ENCODE measurements around the gene NOX3. TPM values are rescaled to one million over a fixed set of nuclear protein-coding genes. Genes with fewer than 3 reads are reported as not detected.

NOX3 gene
- total and polyA plus RNA-seq, 2 donors (not counting 3 experiments of a cell fraction or from before 2014, with no cell fraction given): not detected

DNA sequence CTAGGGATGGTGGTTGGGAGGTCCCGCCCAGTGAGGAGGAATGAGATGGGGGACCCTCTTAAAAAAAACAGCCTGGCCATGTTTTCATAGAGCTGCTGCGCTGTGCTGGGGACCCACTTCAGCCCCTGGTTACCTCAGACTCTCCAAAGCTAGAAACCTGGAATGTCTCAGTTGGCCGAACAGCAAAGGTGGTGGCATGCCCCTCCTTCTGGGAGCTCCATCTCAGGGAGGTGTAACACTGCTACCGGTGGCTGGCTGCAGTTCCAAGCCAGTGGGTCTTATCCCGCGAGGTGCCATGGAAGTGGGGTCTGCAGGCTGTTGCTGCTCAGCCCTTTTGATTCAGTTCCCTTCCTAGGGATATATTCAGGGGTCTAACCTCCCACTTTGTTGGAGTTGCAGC, 105.7 kb downstream of the NOX3 start:
- intact Hi-C loops (cut with micrococcal nuclease): no loop called here
- POLR2A ChIA-PET: no interaction called here
- FAIRE-seq: no peak

More for the DNA sequence above, 105.7 kb downstream of the NOX3 start:
- Histone ChIP-seq H4K20me1 (replicated peaks; ENCODE audit: control insufficient read depth, extremely low read depth, insufficient read depth, low read length) (no peaks in the 10 kb centered on the region), H3K4me3 (replicated peaks in 1 of 3; ENCODE audit: insufficient read depth in 1 of 3, low read depth in 1 of 3, low read length in 3 of 3) (no peak overlapping the region), H3K4me1 (ENCODE audit: control insufficient read depth, extremely low read depth, insufficient read depth, low read length) (no peaks in the 10 kb centered on the region), H3K36me3 (ENCODE audit: control insufficient read depth in 2 of 2, extremely low read depth in 1 of 2, insufficient read depth in 2 of 2, low read length in 2 of 2) (no peaks in the 10 kb centered on the region), H3K79me2 (ENCODE audit: control insufficient read depth, insufficient read depth, low read length) (no peaks in the 10 kb centered on the region), H3K27me3 (ENCODE audit: control insufficient read depth in 2 of 2, insufficient read depth in 2 of 2, low read length in 2 of 2) (no peaks in the 10 kb centered on the region), H3K9ac (replicated peaks; ENCODE audit: extremely low read depth, insufficient read depth, low read length) (no peak overlapping the region), H3K9me3 (replicated peaks; ENCODE audit: control insufficient read depth, insufficient read depth, low read length) (no peaks in the 10 kb centered on the region), H3K9me1 (replicated peaks; ENCODE audit: control insufficient read depth, extremely low read depth, insufficient read depth, low read length) (no peaks in the 10 kb centered on the region), H3K27ac (ENCODE audit: insufficient read depth, low read depth, low read length) (no peak overlapping the region), H3K4me2 (ENCODE audit: insufficient read depth, low read length) (no peak overlapping the region), H2AFZ (ENCODE audit: low read depth, low read length) (no peak overlapping the region)
- no peak for DNase-seq (ENCODE audit: low read depth, low spot score)
- no TSS peak for BruUV-seq (replicated peaks)
- CTCF ChIA-PET: interaction anchor here (1.0 to 1.4 kb wide), 2 partner anchors 16 to 179 kb away, joined by 3 to 4 read pairs; no protein-coding TSS in a partner anchor
- TF ChIP-seq EZH2 (IDR thresholded peaks at IDR 0.05; ENCODE audit: borderline replicate concordance, low read depth, low read length, severe bottlenecking) (no peak), JUN (IDR thresholded peaks at IDR 0.05; ENCODE audit: borderline replicate concordance, insufficient read depth, insufficient read length, low read depth) (no peak), GATA2 (IDR thresholded peaks at IDR 0.05; ENCODE audit: insufficient read depth, insufficient read length, low read depth, low read length) (no peak), MYC (IDR thresholded peaks at IDR 0.05; ENCODE audit: low read depth, low read length) (no peak), POLR2AphosphoS5 (IDR thresholded peaks at IDR 0.05; ENCODE audit: insufficient read depth, low read depth, low read length) (no peak), POLR2A (IDR thresholded peaks at IDR 0.05; ENCODE audit: low read depth, low read length) (no peak), FOS (IDR thresholded peaks at IDR 0.05; ENCODE audit: borderline replicate concordance, insufficient read depth, low read length) (no peak)
- TF ChIP-seq, protein P1, sequence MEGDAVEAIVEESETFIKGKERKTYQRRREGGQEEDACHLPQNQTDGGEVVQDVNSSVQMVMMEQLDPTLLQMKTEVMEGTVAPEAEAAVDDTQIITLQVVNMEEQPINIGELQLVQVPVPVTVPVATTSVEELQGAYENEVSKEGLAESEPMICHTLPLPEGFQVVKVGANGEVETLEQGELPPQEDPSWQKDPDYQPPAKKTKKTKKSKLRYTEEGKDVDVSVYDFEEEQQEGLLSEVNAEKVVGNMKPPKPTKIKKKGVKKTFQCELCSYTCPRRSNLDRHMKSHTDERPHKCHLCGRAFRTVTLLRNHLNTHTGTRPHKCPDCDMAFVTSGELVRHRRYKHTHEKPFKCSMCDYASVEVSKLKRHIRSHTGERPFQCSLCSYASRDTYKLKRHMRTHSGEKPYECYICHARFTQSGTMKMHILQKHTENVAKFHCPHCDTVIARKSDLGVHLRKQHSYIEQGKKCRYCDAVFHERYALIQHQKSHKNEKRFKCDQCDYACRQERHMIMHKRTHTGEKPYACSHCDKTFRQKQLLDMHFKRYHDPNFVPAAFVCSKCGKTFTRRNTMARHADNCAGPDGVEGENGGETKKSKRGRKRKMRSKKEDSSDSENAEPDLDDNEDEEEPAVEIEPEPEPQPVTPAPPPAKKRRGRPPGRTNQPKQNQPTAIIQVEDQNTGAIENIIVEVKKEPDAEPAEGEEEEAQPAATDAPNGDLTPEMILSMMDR (IDR thresholded peaks at IDR 0.05; ENCODE audit: extremely low read depth in 1 of 2, insufficient read depth in 1 of 2, low read depth in 1 of 2, low read length in 2 of 2): no peak
- TF ChIP-seq, protein P2, sequence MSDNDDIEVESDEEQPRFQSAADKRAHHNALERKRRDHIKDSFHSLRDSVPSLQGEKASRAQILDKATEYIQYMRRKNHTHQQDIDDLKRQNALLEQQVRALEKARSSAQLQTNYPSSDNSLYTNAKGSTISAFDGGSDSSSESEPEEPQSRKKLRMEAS (IDR thresholded peaks at IDR 0.05; ENCODE audit: insufficient read depth, insufficient read length): no peak
- dilution Hi-C loops (cut with MboI; ENCODE audit: extremely low pct_ligation_motif_present, low sequenced_read_pairs): no loop called here

Measured in endothelial cell of umbilical vein (primary cell).